Measurements from ENCODE around the gene C2orf92. TPM values are rescaled to one million over a fixed set of nuclear protein-coding genes. Genes with fewer than 3 reads are reported as not detected.

The C2orf92 gene
- total RNA-seq, 1 donor = 2.5 TPM

DNA sequence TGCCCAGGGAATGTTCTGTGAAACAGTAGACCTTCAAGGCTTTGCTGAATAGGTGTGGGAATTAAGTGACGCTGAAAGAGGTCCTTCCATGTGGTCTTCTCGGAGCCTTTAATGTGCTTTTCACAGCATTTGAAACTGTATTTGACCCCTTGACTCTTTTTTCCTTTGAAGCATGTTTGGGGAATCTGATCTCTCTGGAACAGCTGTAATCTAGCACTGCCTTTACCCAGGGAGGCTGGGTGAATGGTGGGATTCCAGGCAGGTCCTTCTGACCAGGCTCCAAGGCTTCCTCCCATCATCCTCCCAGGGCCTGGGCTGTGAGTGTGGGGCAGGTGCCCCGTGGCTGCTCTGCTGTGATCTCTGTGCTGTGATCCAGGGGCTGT, 48.1 kb downstream of the C2orf92 start:
- Histone ChIP-seq H3K27ac (ENCODE audit: low read depth, low read length) (no peak overlapping the region), H3K4me2 (ENCODE audit: insufficient read depth, low read length) (no peak overlapping the region), H3K4me3 (ENCODE audit: insufficient read depth, low read length) (no peak overlapping the region), H3K79me2 (ENCODE audit: insufficient read depth, low read length) (no peaks in the 10 kb centered on the region), H3K4me1 (ENCODE audit: insufficient read depth, low read length) (no peaks in the 10 kb centered on the region), H2AFZ (ENCODE audit: low read length) (no peak overlapping the region), H4K20me1 (ENCODE audit: insufficient read depth, low read length) (no peaks in the 10 kb centered on the region), H3K27me3 (ENCODE audit: insufficient read depth, low read length) (no peaks in the 10 kb centered on the region), H3K9me3 (ENCODE audit: low read depth, low read length) (no peaks in the 10 kb centered on the region), H3K36me3 (ENCODE audit: insufficient read depth, low read length) (no peaks in the 10 kb centered on the region)
- DNase-seq (ENCODE audit: insufficient read length, low spot score, missing footprints) = peak; percentile 29
- TF ChIP-seq, protein P1, sequence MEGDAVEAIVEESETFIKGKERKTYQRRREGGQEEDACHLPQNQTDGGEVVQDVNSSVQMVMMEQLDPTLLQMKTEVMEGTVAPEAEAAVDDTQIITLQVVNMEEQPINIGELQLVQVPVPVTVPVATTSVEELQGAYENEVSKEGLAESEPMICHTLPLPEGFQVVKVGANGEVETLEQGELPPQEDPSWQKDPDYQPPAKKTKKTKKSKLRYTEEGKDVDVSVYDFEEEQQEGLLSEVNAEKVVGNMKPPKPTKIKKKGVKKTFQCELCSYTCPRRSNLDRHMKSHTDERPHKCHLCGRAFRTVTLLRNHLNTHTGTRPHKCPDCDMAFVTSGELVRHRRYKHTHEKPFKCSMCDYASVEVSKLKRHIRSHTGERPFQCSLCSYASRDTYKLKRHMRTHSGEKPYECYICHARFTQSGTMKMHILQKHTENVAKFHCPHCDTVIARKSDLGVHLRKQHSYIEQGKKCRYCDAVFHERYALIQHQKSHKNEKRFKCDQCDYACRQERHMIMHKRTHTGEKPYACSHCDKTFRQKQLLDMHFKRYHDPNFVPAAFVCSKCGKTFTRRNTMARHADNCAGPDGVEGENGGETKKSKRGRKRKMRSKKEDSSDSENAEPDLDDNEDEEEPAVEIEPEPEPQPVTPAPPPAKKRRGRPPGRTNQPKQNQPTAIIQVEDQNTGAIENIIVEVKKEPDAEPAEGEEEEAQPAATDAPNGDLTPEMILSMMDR (IDR thresholded peaks at IDR 0.05; ENCODE audit: extremely low read depth, low read depth, low read length) = no peak

DNA sequence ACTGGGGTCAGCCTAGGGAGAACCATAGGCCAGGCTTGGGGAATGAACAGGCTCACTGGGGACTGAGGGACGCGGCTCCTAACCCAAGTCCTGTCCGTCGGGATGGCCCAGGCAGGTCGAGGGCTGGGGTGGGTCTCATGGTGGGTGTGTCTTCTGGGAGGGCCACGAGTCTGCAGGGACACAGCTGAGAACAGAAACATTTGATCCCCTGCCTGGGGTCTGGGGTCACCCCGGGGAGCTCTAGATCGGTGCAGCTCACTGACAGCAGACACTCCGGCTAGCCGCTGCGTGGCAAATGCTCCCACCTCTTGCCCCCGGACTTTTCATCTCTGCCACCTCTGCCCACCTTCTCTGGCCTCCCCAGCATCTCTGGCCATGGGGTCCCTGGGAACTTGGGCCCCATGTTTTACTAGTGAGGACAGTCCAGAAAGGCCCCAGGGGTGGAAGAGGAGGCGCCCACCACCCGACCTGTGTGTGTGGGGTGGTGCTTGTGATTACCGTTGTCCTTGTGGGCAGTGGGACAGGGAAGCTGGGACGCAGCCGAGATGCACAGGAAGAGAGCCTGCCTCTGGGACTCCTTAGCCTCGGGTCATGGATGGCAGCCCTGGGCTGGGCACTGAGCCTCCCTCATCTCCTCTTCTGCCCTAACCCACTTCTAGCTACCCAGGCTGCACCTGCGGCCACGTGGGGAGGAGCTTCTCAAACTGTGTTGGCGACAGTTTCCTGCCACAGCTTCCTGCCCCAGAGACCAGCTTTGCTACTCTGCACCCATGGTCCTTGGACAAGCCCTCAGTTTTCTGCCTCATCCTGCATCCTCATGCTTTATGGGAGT, 48.8 kb downstream of the C2orf92 start:
- Histone ChIP-seq H3K4me1 (ENCODE audit: insufficient read depth, low read length) (no peaks in the 10 kb centered on the region), H3K36me3 (ENCODE audit: insufficient read depth, low read length) (no peaks in the 10 kb centered on the region), H3K79me2 (ENCODE audit: insufficient read depth, low read length) (no peaks in the 10 kb centered on the region), H3K4me2 (ENCODE audit: insufficient read depth, low read length) (no peak overlapping the region), H4K20me1 (ENCODE audit: insufficient read depth, low read length) (no peaks in the 10 kb centered on the region), H3K9me3 (ENCODE audit: low read depth, low read length) (no peaks in the 10 kb centered on the region), H3K27me3 (ENCODE audit: insufficient read depth, low read length) (peaks cover 3% of the 10 kb centered on the region), H3K27ac (ENCODE audit: low read depth, low read length) (no peak overlapping the region), H2AFZ (ENCODE audit: low read length) (no peak overlapping the region), H3K4me3 (ENCODE audit: insufficient read depth, low read length) (no peak overlapping the region)
- DNase-seq (ENCODE audit: insufficient read length, low spot score, missing footprints) = peak; percentile 57
- TF ChIP-seq, protein P1 (IDR thresholded peaks at IDR 0.05; ENCODE audit: extremely low read depth, low read depth, low read length) = no peak

DNA sequence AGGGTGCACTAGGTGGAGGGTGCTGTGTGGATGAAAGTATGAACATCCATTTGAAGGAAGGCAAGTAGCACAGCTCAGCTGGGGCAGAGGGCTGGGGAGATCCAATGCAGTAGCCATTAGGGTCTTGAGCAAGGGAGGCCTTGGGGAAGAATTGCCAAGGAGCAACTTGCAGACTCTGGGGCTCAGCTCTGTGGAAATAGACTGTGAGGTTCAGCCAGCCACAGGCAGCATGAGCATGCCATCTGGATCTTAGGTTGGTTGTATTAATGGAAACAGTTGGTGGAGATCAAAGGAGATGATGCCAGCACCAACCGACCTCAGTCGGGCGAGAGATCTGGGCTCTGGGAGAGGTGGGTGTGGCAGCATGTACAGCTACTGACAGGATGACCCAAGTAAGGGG, 49.4 kb downstream of the C2orf92 start:
- H4K20me1 ChIP-seq (ENCODE audit: insufficient read depth, low read length) = no peaks in the 10 kb centered on the region
- H3K36me3 ChIP-seq (ENCODE audit: insufficient read depth, low read length) = no peaks in the 10 kb centered on the region
- H3K9me3 ChIP-seq (ENCODE audit: low read depth, low read length) = no peaks in the 10 kb centered on the region
- H3K79me2 ChIP-seq (ENCODE audit: insufficient read depth, low read length) = no peaks in the 10 kb centered on the region
- TF ChIP-seq, protein P1 (IDR thresholded peaks at IDR 0.05; ENCODE audit: extremely low read depth, low read depth, low read length) = no peak
- no peaks in the 10 kb centered on the region for H3K4me1 ChIP-seq (ENCODE audit: insufficient read depth, low read length)
- DNase-seq (ENCODE audit: insufficient read length, low spot score, missing footprints) = peak; percentile 31
- no peak overlapping the region for H3K27ac ChIP-seq (ENCODE audit: low read depth, low read length)
- H3K4me3 ChIP-seq (ENCODE audit: insufficient read depth, low read length) = no peak overlapping the region
- peaks cover 3% of the 10 kb centered on the region for H3K27me3 ChIP-seq (ENCODE audit: insufficient read depth, low read length)
- no peak overlapping the region for H3K4me2 ChIP-seq (ENCODE audit: insufficient read depth, low read length)
- H2AFZ ChIP-seq (ENCODE audit: low read length) = no peak overlapping the region

DNA sequence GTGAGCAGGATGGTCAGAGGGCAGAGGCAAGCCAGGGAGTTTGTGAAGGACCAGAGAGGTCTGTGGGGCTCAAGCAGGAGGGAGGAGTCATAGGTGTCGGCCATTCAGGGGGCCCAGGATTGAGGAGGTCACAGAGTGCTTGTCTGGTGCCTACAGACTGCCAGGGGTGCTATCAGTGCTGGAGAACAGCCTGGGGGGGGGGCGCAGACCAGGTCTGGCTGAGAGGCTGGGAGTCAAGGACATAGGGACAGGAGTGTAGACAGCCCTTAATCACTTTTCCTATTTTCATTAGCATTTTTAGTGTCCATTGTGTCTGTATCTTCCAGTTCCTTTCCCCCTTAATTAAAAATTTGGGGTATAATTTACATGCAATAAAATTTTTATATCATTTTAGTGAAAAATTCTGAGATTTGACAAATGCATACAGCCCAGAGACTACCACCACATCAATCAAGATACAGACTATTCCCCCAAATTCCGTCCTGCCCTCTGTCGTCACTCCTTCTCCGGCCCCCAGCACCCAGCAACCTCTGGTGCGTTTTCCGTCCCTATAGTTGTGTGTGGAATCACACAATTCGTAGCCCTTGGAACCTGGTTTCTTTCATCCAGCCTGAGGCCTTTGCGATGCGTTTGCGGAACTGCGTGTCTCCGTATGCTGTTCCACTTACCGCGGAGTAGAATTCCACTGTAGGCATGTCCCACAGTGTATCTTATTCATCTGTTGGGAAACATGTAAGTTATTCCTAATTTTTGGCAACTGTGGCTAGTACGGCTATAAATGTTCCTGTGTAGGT, 50.0 kb downstream of the C2orf92 start:
- Histone ChIP-seq H3K4me3 (ENCODE audit: insufficient read depth, low read length) (no peak overlapping the region), H3K4me1 (ENCODE audit: insufficient read depth, low read length) (no peaks in the 10 kb centered on the region), H3K4me2 (ENCODE audit: insufficient read depth, low read length) (no peak overlapping the region), H3K27ac (ENCODE audit: low read depth, low read length) (no peak overlapping the region), H3K27me3 (ENCODE audit: insufficient read depth, low read length) (peaks cover 3% of the 10 kb centered on the region), H4K20me1 (ENCODE audit: insufficient read depth, low read length) (no peaks in the 10 kb centered on the region), H3K79me2 (ENCODE audit: insufficient read depth, low read length) (no peaks in the 10 kb centered on the region), H3K9me3 (ENCODE audit: low read depth, low read length) (no peaks in the 10 kb centered on the region), H2AFZ (ENCODE audit: low read length) (no peak overlapping the region), H3K36me3 (ENCODE audit: insufficient read depth, low read length) (no peaks in the 10 kb centered on the region)
- DNase-seq (ENCODE audit: insufficient read length, low spot score, missing footprints) = peak; percentile 29
- TF ChIP-seq, protein P1 (IDR thresholded peaks at IDR 0.05; ENCODE audit: extremely low read depth, low read depth, low read length) = no peak
